ENCODE measurements around the gene SYT2. TPM values are rescaled to one million over a fixed set of nuclear protein-coding genes. Genes with fewer than 3 reads are reported as not detected.
"Not testable (repeated sequence)": the region's sequence is repeated elsewhere in the genome, so short reads cannot be mapped to it uniquely, and the experiment has no call there.

Gene SYT2
- total RNA-seq, 6 donors from 2014 or later: 0.14 TPM; not detected in 5

- H3K27ac ChIP-seq: peak overlapping the region in 1 of 4 donors; percentile 46
- no peaks in the 10 kb centered on the region for H3K9me3 ChIP-seq
- no peak overlapping the region for H3K4me3 ChIP-seq
- DNase-seq: no peak
- H3K4me1 ChIP-seq: peaks cover 23 to 44% (median 34%) of the 10 kb centered on the region in 4 donors
- no peaks in the 10 kb centered on the region for H3K27me3 ChIP-seq
- ATAC-seq (ENCODE audit: low FRiP score in 2 of 2): no peak
- WGBS, 2 donors: 52 to 54% methylated on average over 2 to 4 of the region's 4 CpGs
- TF ChIP-seq POLR2AphosphoS5 (IDR thresholded peaks at IDR 0.05): no peak
- no peak for TF ChIP-seq CTCF (IDR thresholded peaks at IDR 0.05)
- TF ChIP-seq EP300 (IDR thresholded peaks at IDR 0.05): no peak
- no peak for TF ChIP-seq POLR2A (IDR thresholded peaks at IDR 0.05)
- peaks cover 1 to 25% (median 6%) of the 10 kb centered on the region in 4 donors for H3K36me3 ChIP-seq
Observed at GRCh38 chr1:202586018-202586821, 124.0 kb downstream of the SYT2 start.

- Histone ChIP-seq H3K9me3 (no peaks in the 10 kb centered on the region), H3K4me1 (peaks cover 23 to 41% (median 30%) of the 10 kb centered on the region in 4 donors), H3K4me3 (no peak overlapping the region), H3K27me3 (no peaks in the 10 kb centered on the region), H3K27ac (peak overlapping the region in 1 of 4 donors; percentile 46), H3K36me3 (peaks cover 3 to 31% (median 12%) of the 10 kb centered on the region in 4 donors)
- ATAC-seq (ENCODE audit: low FRiP score in 2 of 2): no peak
- TF ChIP-seq POLR2AphosphoS5 (IDR thresholded peaks at IDR 0.05): no peak
- no peak for TF ChIP-seq CTCF (IDR thresholded peaks at IDR 0.05)
- no peak for TF ChIP-seq EP300 (IDR thresholded peaks at IDR 0.05)
- no peak for TF ChIP-seq POLR2A (IDR thresholded peaks at IDR 0.05)
- DNase-seq: no peak
Observed at GRCh38 chr1:202585590-202585933, 124.7 kb downstream of the SYT2 start.

- DNase-seq (no peak), ATAC-seq (ENCODE audit: low FRiP score in 2 of 2) (no peak)
- Histone ChIP-seq H3K4me1 (peaks cover 23 to 37% (median 27%) of the 10 kb centered on the region in 4 donors), H3K27ac (peak overlapping the region in 1 of 4 donors; percentile 46), H3K4me3 (no peak overlapping the region), H3K36me3 (peaks cover 3 to 36% (median 15%) of the 10 kb centered on the region in 4 donors), H3K9me3 (no peaks in the 10 kb centered on the region), H3K27me3 (no peaks in the 10 kb centered on the region)
- 86 to 89% methylated on average over 8 of the region's 8 CpGs for WGBS, 2 donors
- TF ChIP-seq POLR2AphosphoS5 (IDR thresholded peaks at IDR 0.05) (no peak), CTCF (IDR thresholded peaks at IDR 0.05) (no peak), EP300 (IDR thresholded peaks at IDR 0.05) (no peak), POLR2A (IDR thresholded peaks at IDR 0.05) (no peak)
Observed at GRCh38 chr1:202584707-202585589, 125.3 kb downstream of the SYT2 start.

- H3K9me3 ChIP-seq; H3K27ac ChIP-seq; H3K4me3 ChIP-seq; DNase-seq; H3K27me3 ChIP-seq; ATAC-seq (ENCODE audit: low FRiP score in 2 of 2): not testable (repeated sequence)
- WGBS, 2 donors: 94% methylated on average over 5 of the region's 5 CpGs
- Histone ChIP-seq H3K36me3 (peaks cover 3 to 36% (median 15%) of the 10 kb centered on the region in 4 donors), H3K4me1 (peaks cover 23 to 35% (median 25%) of the 10 kb centered on the region in 4 donors)
Observed at GRCh38 chr1:202582350-202582749, 127.9 kb downstream of the SYT2 start.

- Histone ChIP-seq H3K4me1 (peaks cover 20 to 37% (median 28%) of the 10 kb centered on the region in 4 donors), H3K27me3 (no peaks in the 10 kb centered on the region), H3K4me3 (no peak overlapping the region), H3K9me3 (no peaks in the 10 kb centered on the region), H3K27ac (no peak overlapping the region), H3K36me3 (peaks cover 3 to 36% (median 15%) of the 10 kb centered on the region in 4 donors)
- 65 to 94% methylated on average over 1 of the region's 1 CpG for WGBS, 2 donors
- no peak for DNase-seq
- no peak for ATAC-seq (ENCODE audit: low FRiP score in 2 of 2)
- no peak for TF ChIP-seq POLR2A (IDR thresholded peaks at IDR 0.05)
- TF ChIP-seq CTCF (IDR thresholded peaks at IDR 0.05): no peak
- TF ChIP-seq POLR2AphosphoS5 (IDR thresholded peaks at IDR 0.05): no peak
- no peak for TF ChIP-seq EP300 (IDR thresholded peaks at IDR 0.05)
Observed at GRCh38 chr1:202580619-202581018, 129.6 kb downstream of the SYT2 start.
